Amniotic stem cell (primary cell): ENCODE data around the gene STARD4.

Source experiments
- DNase-seq: peaks from one replicate; lab custom pipeline; 2025; lab: John Stamatoyannopoulos, UW

Gene STARD4

GRCh38 chr5:111512375-111513130, at the start of gene STARD4:
Gene STARD4, minus strand, starts transcription at chr5:111512535. Its CDS starts 5,102 bp downstream, at chr5:111507433.
- DNase-seq = peak; percentile 79

- no peak for DNase-seq
Observed at GRCh38 chr5:111559680-111560079, 47.3 kb upstream of the STARD4 start.

- no peak for DNase-seq
Observed at GRCh38 chr5:111557686-111558085, 45.4 kb upstream of the STARD4 start.

GRCh38 chr5:111557111-111557510, 44.8 kb upstream of the STARD4 start:
- no peak for DNase-seq

GRCh38 chr5:111556501-111556900, 44.2 kb upstream of the STARD4 start:
- DNase-seq = no peak

- no peak for DNase-seq
Observed at GRCh38 chr5:111555760-111556159, 43.4 kb upstream of the STARD4 start.

GRCh38 chr5:111553868-111554267, 41.5 kb upstream of the STARD4 start:
- no peak for DNase-seq

- DNase-seq = no peak
Observed at GRCh38 chr5:111552896-111553295, 40.6 kb upstream of the STARD4 start.

GRCh38 chr5:111552492-111552891, 40.2 kb upstream of the STARD4 start:
- DNase-seq = no peak

- DNase-seq = no peak
Observed at GRCh38 chr5:111551569-111552275, 39.4 kb upstream of the STARD4 start.

- no peak for DNase-seq
Observed at GRCh38 chr5:111551161-111551560, 38.8 kb upstream of the STARD4 start.

GRCh38 chr5:111550282-111551020, 38.1 kb upstream of the STARD4 start:
- peak; percentile 96 for DNase-seq

GRCh38 chr5:111548992-111549649, 36.8 kb upstream of the STARD4 start:
- DNase-seq = no peak

- DNase-seq = no peak
Observed at GRCh38 chr5:111548348-111548950, 36.1 kb upstream of the STARD4 start.

GRCh38 chr5:111545031-111545430, 32.7 kb upstream of the STARD4 start:
- DNase-seq = no peak

- DNase-seq = no peak
Observed at GRCh38 chr5:111537141-111538024, 25.0 kb upstream of the STARD4 start.

- DNase-seq = no peak
Observed at GRCh38 chr5:111535879-111536549, 23.7 kb upstream of the STARD4 start.

GRCh38 chr5:111532886-111533582, 20.7 kb upstream of the STARD4 start:
- DNase-seq = no peak

GRCh38 chr5:111530298-111530740, 18.0 kb upstream of the STARD4 start:
- no peak for DNase-seq
